HepG2 (cell line): Measurements from ENCODE around the gene RXFP3. TPM values are rescaled to one million over a fixed set of nuclear protein-coding genes. Genes with fewer than 3 reads are reported as not detected.

ENCODE experiments used
- ATAC-seq: fragments of 200-7000 bp; cut with Tn5 transposase; 3 replicates; pipeline ENCODE4 v1.9.1; 2020; ENCODE audit warnings: mild to moderate bottlenecking, moderate library complexity
- BruUV-seq: library from RNA; stranded (reverse); fragments of 400-500 nt; replicated peaks from 2 replicates; lab custom pipeline; 2021; lab: Mats Ljungman, UMichigan
- CTCF ChIA-PET: fragments of 300-600 bp; formaldehyde crosslinking; extraction: SDS; loops from one replicate; lab custom pipeline; 2021; ENCODE audit warnings: low total read pairs, inconsistent platforms, low intra/inter-chr PET ratio; lab: Yijun Ruan, JAX
- POLR2A ChIA-PET: fragments of 350-600 bp; sonication (Branson Sonifier 250); formaldehyde crosslinking; loops from one replicate; lab custom pipeline; 2020; ENCODE audit warnings: antibody characterized with exemption, inconsistent platforms; lab: Yijun Ruan, JAX
- DNase-seq: peaks from one replicate; pipeline ENCODE4 v3.0.0-alpha.2; 2015; ENCODE audit warnings: low spot score
- FAIRE-seq: peaks from 3 replicates; lab custom pipeline; 2011; peaks lifted over from hg19 to GRCh38; lab: Jason Lieb, UNC
- H2AFZ ChIP-seq: one replicate; pipeline ENCODE4 v1.6.1; 2011; ENCODE audit warnings: low read length, inconsistent platforms
- H3K27ac ChIP-seq: fragments of 300-600 bp; 3 replicates; pipeline ENCODE4 v1.8.0; 2011; ENCODE audit warnings: mixed run types, mild to moderate bottlenecking, mixed read lengths, low read length, inconsistent platforms; ENCODE audit not compliant: insufficient read depth; ENCODE audit errors: extremely low read length
- H3K27me3 ChIP-seq, 2 experiments: fragments of 200-600 bp in 1 of 2; 2 replicates in 1 of 2; 3 replicates in 1 of 2; pipeline versions ENCODE4 v1.6.0 to v1.8.0; 2011; ENCODE audit warnings: low read length in 2 of 2, mild to moderate bottlenecking in 2 of 2, moderate library complexity in 2 of 2, inconsistent platforms in 1 of 2; ENCODE audit not compliant: insufficient read depth in 2 of 2, control insufficient read depth in 1 of 2
- H3K36me3 ChIP-seq, 2 experiments: fragments of 200-600 bp in 1 of 2; replicated peaks in 1 of 2; 2 replicates in 1 of 2; 3 replicates in 1 of 2; pipeline versions ENCODE4 v1.5.1 to v1.8.0; 2011; ENCODE audit warnings: low read length in 2 of 2, inconsistent platforms in 1 of 2; ENCODE audit not compliant: insufficient read depth in 2 of 2, control insufficient read depth in 1 of 2
- H3K4me1 ChIP-seq: 2 replicates; pipeline ENCODE4 v1.5.1; 2012; ENCODE audit warnings: low read length, inconsistent platforms; ENCODE audit not compliant: insufficient read depth
- H3K4me2 ChIP-seq: 2 replicates; pipeline ENCODE4 v1.6.0; 2011; ENCODE audit warnings: low read depth, low read length, inconsistent platforms
- H3K4me3 ChIP-seq, 3 experiments: fragments of 200-600 bp in 1 of 3; sonication (generic), shearing (Covaris generic) in 1 of 3; replicated peaks in 1 of 3; 2 replicates each; pipeline ENCODE4 v1.5.1; 2011 to 2016; ENCODE audit warnings: low read length in 3 of 3, inconsistent platforms in 2 of 3, low read depth in 2 of 3, mild to moderate bottlenecking in 2 of 3, control low read depth in 1 of 3, mixed read lengths in 1 of 3; ENCODE audit not compliant: insufficient read depth in 1 of 3
- H3K79me2 ChIP-seq: one replicate; pipeline ENCODE4 v1.6.1; 2011; ENCODE audit warnings: low read length, inconsistent platforms; ENCODE audit not compliant: insufficient read depth
- H3K9ac ChIP-seq: 2 replicates; pipeline ENCODE4 v1.6.0; 2011; ENCODE audit warnings: mild to moderate bottlenecking, low read depth, low read length, inconsistent platforms; ENCODE audit not compliant: insufficient read depth
- H3K9me3 ChIP-seq: 2 replicates; pipeline ENCODE4 v1.5.1; 2012; ENCODE audit warnings: mild to moderate bottlenecking, low read length
- H4K20me1 ChIP-seq: 2 replicates; pipeline ENCODE4 v1.6.0; 2011; ENCODE audit warnings: inconsistent platforms, mild to moderate bottlenecking, low read length, moderate library complexity; ENCODE audit not compliant: insufficient read depth
- ARHGAP35 ChIP-seq: sonication (generic); formaldehyde crosslinking; IDR thresholded peaks from 2 replicates; pipeline ENCODE4 v1.9.0; 2022; ENCODE audit warnings: mild to moderate bottlenecking, inconsistent platforms, moderate library complexity, missing genetic modification reagents, borderline replicate concordance
- JDP2 ChIP-seq: sonication (generic); formaldehyde crosslinking; IDR thresholded peaks from 2 replicates; pipeline ENCODE4 v1.8.1; 2022; ENCODE audit warnings: missing genetic modification reagents, borderline replicate concordance
- KMT2A ChIP-seq: sonication (generic); formaldehyde crosslinking; IDR thresholded peaks from 2 replicates; pipeline ENCODE4 v1.4.0; 2020; ENCODE audit warnings: missing genetic modification reagents
- MIER2 ChIP-seq: IDR thresholded peaks from 2 replicates; pipeline ENCODE4 v1.6.1; 2016; ENCODE audit warnings: missing biosample characterization, missing genetic modification reagents
- NFAT5 ChIP-seq: sonication (generic); formaldehyde crosslinking; IDR thresholded peaks from 2 replicates; pipeline ENCODE4 v1.4.0; 2020; ENCODE audit warnings: missing genetic modification reagents
- POLR2A ChIP-seq, 2 experiments: IDR thresholded peaks; 2 replicates each; pipeline ENCODE4 v1.6.1; 2011; ENCODE audit warnings: low read depth in 2 of 2, low read length in 2 of 2, mild to moderate bottlenecking in 1 of 2, moderate library complexity in 1 of 2; ENCODE audit not compliant: insufficient read depth in 1 of 2
- RERE ChIP-seq: IDR thresholded peaks from 2 replicates; pipeline ENCODE4 v1.6.1; 2016; ENCODE audit warnings: low read depth, missing genetic modification reagents, missing compliant biosample characterization
- RFXAP ChIP-seq: sonication (generic); formaldehyde crosslinking; IDR thresholded peaks from 2 replicates; pipeline ENCODE4 v1.4.0; 2020; ENCODE audit warnings: missing genetic modification reagents, borderline replicate concordance
- SMC3 ChIP-seq: IDR thresholded peaks from 2 replicates; pipeline ENCODE4 v1.6.1; 2011; ENCODE audit warnings: low read length, improper control_type of control experiment
- ZBTB8A ChIP-seq: sonication (generic); formaldehyde crosslinking; IDR thresholded peaks from 2 replicates; pipeline ENCODE4 v1.4.0; 2020; ENCODE audit warnings: mild to moderate bottlenecking, low read depth, missing genetic modification reagents, borderline replicate concordance
- ZNF550 ChIP-seq: sonication (generic); formaldehyde crosslinking; IDR thresholded peaks from 2 replicates; pipeline ENCODE4 v1.4.0; 2020; ENCODE audit warnings: mild to moderate bottlenecking, missing genetic modification reagents, borderline replicate concordance
- ZNF567 ChIP-seq: sonication (generic); formaldehyde crosslinking; IDR thresholded peaks from 2 replicates; pipeline ENCODE4 v1.8.1; 2023; ENCODE audit warnings: mild to moderate bottlenecking, missing genetic modification reagents, borderline replicate concordance
- ZSCAN12 ChIP-seq: sonication (generic); formaldehyde crosslinking; IDR thresholded peaks from 2 replicates; pipeline ENCODE4 v1.9.0; 2021; ENCODE audit warnings: mild to moderate bottlenecking, missing genetic modification reagents
- WGBS: methylation state at CpG from one replicate; pipeline ENCODE4 v1.1.6; 2017; ENCODE audit warnings: low lambda C conversion rate; 5-methylcytosine and 5-hydroxymethylcytosine counted together
- in situ Hi-C: cut with HindIII; loops from 2 replicates; pipeline ENCODE4 v1.10.0; 2017; ENCODE audit warnings: low pct_unique_long_range_greater_than_20kb; ENCODE audit not compliant: extremely low pct_ligation_motif_present
- intact Hi-C: fragments of 100-400 bp; cut with micrococcal nuclease; formaldehyde crosslinking; loops from one replicate; pipeline ENCODE4 v1.10.0; 2022; ENCODE audit not compliant: unreplicated experiment
- polyA plus RNA-seq, 8 experiments: library from polyadenylated mRNA; depleted of rRNA in 3 of 8; stranded (reverse) in 7 of 8; unstranded in 1 of 8; fragments of >200 nt; fragmentation: Illumina TruSeq in 4 of 8; extraction: Trizol in 4 of 8; gene quantifications; 2 replicates each; pipeline versions ENCODE4 v1.2.1 to v1.2.3, GENCODE V29; 2011 to 2016; ENCODE audit warnings: low read depth in 4 of 8, missing spikeins in 1 of 8, mixed read lengths in 1 of 8; ENCODE audit not compliant: insufficient read depth in 1 of 8
- total RNA-seq, 5 experiments: library from RNA; depleted of rRNA; stranded (reverse); fragments of >200 nt; fragmentation: Illumina TruSeq; extraction: Trizol; gene quantifications; 2 replicates each; pipeline ENCODE4 v1.2.3, GENCODE V29; 2016; ENCODE audit warnings: low read depth in 1 of 5
- TF ChIP-seq, protein P1 (sequence below): sonication (generic); formaldehyde crosslinking; conservative IDR thresholded peaks from 2 replicates; pipeline ENCODE4 v1.4.0; 2020; ENCODE audit warnings: missing genetic modification reagents

Gene RXFP3
- total and polyA plus RNA-seq, 2 of the 13 experiments (the other 11 are each of a cell fraction or from before 2014, with no cell fraction given) = not detected

- DNase-seq (no peak), FAIRE-seq (no peak), ATAC-seq (peak; percentile 86)
- Histone ChIP-seq H4K20me1 (no peaks in the 10 kb centered on the region), H3K4me3 (no peak overlapping the region), H3K79me2 (no peaks in the 10 kb centered on the region), H3K4me1 (no peaks in the 10 kb centered on the region), H3K4me2 (no peak overlapping the region), H3K9ac (no peak overlapping the region), H3K27me3 (peaks cover 3 to 10% of the 10 kb centered on the region in 2 experiments; a peak in 3 of 5 replicates), H2AFZ (no peak overlapping the region), H3K27ac (no peak overlapping the region), H3K36me3 (no peaks in the 10 kb centered on the region), H3K9me3 (no peaks in the 10 kb centered on the region)
- in situ Hi-C loops = loop anchor here (5.0 to 10.0 kb wide), 2 partner anchors 351 to 499 kb away; no protein-coding TSS in a partner anchor
- CTCF ChIA-PET = no interaction called here
- WGBS = 40% methylated on average over 22 of the region's 30 CpGs
- intact Hi-C loops = loop anchor here (10.0 kb wide), 1 partner anchor 121 kb away; no protein-coding TSS in a partner anchor
- POLR2A ChIA-PET = no interaction called here
- BruUV-seq = no TSS peak
- no peak for TF ChIP-seq ZBTB8A (CRISPR knock-in tag)
- peak; percentile 95 for TF ChIP-seq MIER2 (CRISPR knock-in tag)
- TF ChIP-seq ARHGAP35 (CRISPR knock-in tag) = no peak
- TF ChIP-seq, protein P1, sequence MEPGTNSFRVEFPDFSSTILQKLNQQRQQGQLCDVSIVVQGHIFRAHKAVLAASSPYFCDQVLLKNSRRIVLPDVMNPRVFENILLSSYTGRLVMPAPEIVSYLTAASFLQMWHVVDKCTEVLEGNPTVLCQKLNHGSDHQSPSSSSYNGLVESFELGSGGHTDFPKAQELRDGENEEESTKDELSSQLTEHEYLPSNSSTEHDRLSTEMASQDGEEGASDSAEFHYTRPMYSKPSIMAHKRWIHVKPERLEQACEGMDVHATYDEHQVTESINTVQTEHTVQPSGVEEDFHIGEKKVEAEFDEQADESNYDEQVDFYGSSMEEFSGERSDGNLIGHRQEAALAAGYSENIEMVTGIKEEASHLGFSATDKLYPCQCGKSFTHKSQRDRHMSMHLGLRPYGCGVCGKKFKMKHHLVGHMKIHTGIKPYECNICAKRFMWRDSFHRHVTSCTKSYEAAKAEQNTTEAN (CRISPR knock-in tag) = 0 out of 2 replicates have a peak, but pooled peaks have one; percentile 24
- TF ChIP-seq KMT2A (CRISPR knock-in tag) = no peak
- no peak for TF ChIP-seq RFXAP (CRISPR knock-in tag)
- TF ChIP-seq SMC3 = no peak
- TF ChIP-seq ZNF550 = no peak
- TF ChIP-seq JDP2 (CRISPR knock-in tag) = no peak
- TF ChIP-seq POLR2A (IDR thresholded peaks at IDR 0.05; ENCODE audit: insufficient read depth in 1 of 2, low read depth in 2 of 2, low read length in 2 of 2) = no peak
- TF ChIP-seq ZNF567 (CRISPR knock-in tag) = no peak
- TF ChIP-seq RERE (CRISPR knock-in tag) = no peak
- peak; percentile 35; the same call in 1 of the 2 replicates for TF ChIP-seq NFAT5 (CRISPR knock-in tag)
- TF ChIP-seq ZSCAN12 (CRISPR knock-in tag) = no peak
These were observed 194 bp upstream of the RXFP3 start for GRCh38 chr5:33936004-33936380.
